Measurements from ENCODE around the gene NUAK1. TPM values are rescaled to one million over a fixed set of nuclear protein-coding genes. Genes with fewer than 3 reads are reported as not detected.

Gene NUAK1
- total RNA-seq, 2 donors from 2014 or later = 5.3 to 9.1 TPM

GRCh38 chr12:106133136-106134087, 5.3 kb downstream of the NUAK1 start:
- Histone ChIP-seq H3K9me3 (no peaks in the 10 kb centered on the region), H3K4me3 (no peak overlapping the region), H3K36me3 (replicated peaks in 1 of 2; ENCODE audit: insufficient read depth in 1 of 2, low read depth in 2 of 2) (no peaks in the 10 kb centered on the region), H3K27me3 (no peaks in the 10 kb centered on the region), H3K27ac (no peak overlapping the region), H3K4me1 (peaks cover 41% of the 10 kb centered on the region)
- 78 to 80% methylated on average over 4 of the region's 4 CpGs for WGBS, 2 donors
- no peak for DNase-seq
- no peak for ATAC-seq
- intact Hi-C loops (cut with DNase I) = loop anchor here (10.0 kb wide), 1 partner anchor 709 kb away; no protein-coding TSS in a partner anchor
- TF ChIP-seq CTCF (IDR thresholded peaks at IDR 0.05) (no peak), POLR2A (IDR thresholded peaks at IDR 0.05) (no peak)

- ATAC-seq = no peak
- Histone ChIP-seq H3K27ac (peak overlapping the region in 1 of 4 donors; percentile 14), H3K4me3 (no peak overlapping the region), H3K9me3 (no peaks in the 10 kb centered on the region), H3K4me1 (peaks cover 37% of the 10 kb centered on the region), H3K27me3 (no peaks in the 10 kb centered on the region), H3K36me3 (replicated peaks in 1 of 2; ENCODE audit: insufficient read depth in 1 of 2, low read depth in 2 of 2) (no peaks in the 10 kb centered on the region)
- TF ChIP-seq POLR2A (IDR thresholded peaks at IDR 0.05) = no peak
- DNase-seq = no peak
- intact Hi-C loops (cut with DNase I) = loop anchor here (10.0 kb wide), 1 partner anchor 708 kb away; no protein-coding TSS in a partner anchor
- WGBS, 2 donors = 71 to 72% methylated on average over 7 of the region's 7 CpGs
These were observed 6.3 kb downstream of the NUAK1 start for GRCh38 chr12:106132175-106133135.

- TF ChIP-seq POLR2A (IDR thresholded peaks at IDR 0.05) (no peak), CTCF (IDR thresholded peaks at IDR 0.05) (no peak)
- ATAC-seq (no peak), DNase-seq (no peak)
- no peak overlapping the region for H3K4me3 ChIP-seq
- no peaks in the 10 kb centered on the region for H3K9me3 ChIP-seq
- H3K27ac ChIP-seq = peak overlapping the region in 2 of 4 donors; percentile 14 to 38
- intact Hi-C loops (cut with DNase I) = loop anchor here (10.0 kb wide), 1 partner anchor 707 kb away; no protein-coding TSS in a partner anchor
- WGBS, 2 donors = 28 to 36% methylated on average over 5 of the region's 5 CpGs
- no peaks in the 10 kb centered on the region for H3K27me3 ChIP-seq
- peaks cover 37% of the 10 kb centered on the region for H3K4me1 ChIP-seq
- no peaks in the 10 kb centered on the region for H3K36me3 ChIP-seq (replicated peaks in 1 of 2; ENCODE audit: insufficient read depth in 1 of 2, low read depth in 2 of 2)
These were observed 7.1 kb downstream of the NUAK1 start for GRCh38 chr12:106131676-106132075.

GRCh38 chr12:106130474-106131113, 8.2 kb downstream of the NUAK1 start:
- ATAC-seq = no peak
- Histone ChIP-seq H3K27me3 (no peaks in the 10 kb centered on the region), H3K4me3 (no peak overlapping the region), H3K9me3 (no peaks in the 10 kb centered on the region), H3K4me1 (peaks cover 28% of the 10 kb centered on the region), H3K36me3 (replicated peaks in 1 of 2; ENCODE audit: insufficient read depth in 1 of 2, low read depth in 2 of 2) (no peaks in the 10 kb centered on the region), H3K27ac (peak overlapping the region in 1 of 4 donors; percentile 27)
- DNase-seq = no peak
- 81 to 83% methylated on average over 7 to 8 of the region's 8 CpGs for WGBS, 2 donors
- intact Hi-C loops (cut with DNase I) = loop anchor here (10.0 kb wide), 1 partner anchor 706 kb away; no protein-coding TSS in a partner anchor
- no peak for TF ChIP-seq POLR2A (IDR thresholded peaks at IDR 0.05)
- no peak for TF ChIP-seq CTCF (IDR thresholded peaks at IDR 0.05)
